ENCODE measurements around the gene MBD3L4. TPM values are rescaled to one million over a fixed set of nuclear protein-coding genes. Genes with fewer than 3 reads are reported as not detected.

The MBD3L4 gene
- total RNA-seq, 1 donor from 2014 or later: not detected

DNA sequence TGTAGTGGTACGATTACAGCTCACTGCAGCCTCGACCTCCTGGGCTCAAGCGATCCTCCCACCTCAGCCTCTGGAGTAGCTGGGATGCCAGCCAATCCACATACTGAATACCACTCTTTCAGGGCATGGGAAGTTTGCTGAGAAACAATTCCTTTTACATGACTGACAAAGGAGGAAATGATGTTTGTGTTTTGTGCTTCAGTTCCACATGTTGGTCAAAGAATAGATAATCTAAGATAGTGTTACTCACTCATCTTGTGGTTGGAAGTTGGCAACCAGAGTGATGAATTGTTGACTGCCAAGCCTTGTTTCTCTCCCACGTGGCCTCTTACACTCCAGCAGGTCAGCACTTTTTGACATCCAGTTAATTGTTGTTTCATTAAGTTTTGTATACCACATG is 26.3 kb downstream of the MBD3L4 start:
- TF ChIP-seq, protein P1, sequence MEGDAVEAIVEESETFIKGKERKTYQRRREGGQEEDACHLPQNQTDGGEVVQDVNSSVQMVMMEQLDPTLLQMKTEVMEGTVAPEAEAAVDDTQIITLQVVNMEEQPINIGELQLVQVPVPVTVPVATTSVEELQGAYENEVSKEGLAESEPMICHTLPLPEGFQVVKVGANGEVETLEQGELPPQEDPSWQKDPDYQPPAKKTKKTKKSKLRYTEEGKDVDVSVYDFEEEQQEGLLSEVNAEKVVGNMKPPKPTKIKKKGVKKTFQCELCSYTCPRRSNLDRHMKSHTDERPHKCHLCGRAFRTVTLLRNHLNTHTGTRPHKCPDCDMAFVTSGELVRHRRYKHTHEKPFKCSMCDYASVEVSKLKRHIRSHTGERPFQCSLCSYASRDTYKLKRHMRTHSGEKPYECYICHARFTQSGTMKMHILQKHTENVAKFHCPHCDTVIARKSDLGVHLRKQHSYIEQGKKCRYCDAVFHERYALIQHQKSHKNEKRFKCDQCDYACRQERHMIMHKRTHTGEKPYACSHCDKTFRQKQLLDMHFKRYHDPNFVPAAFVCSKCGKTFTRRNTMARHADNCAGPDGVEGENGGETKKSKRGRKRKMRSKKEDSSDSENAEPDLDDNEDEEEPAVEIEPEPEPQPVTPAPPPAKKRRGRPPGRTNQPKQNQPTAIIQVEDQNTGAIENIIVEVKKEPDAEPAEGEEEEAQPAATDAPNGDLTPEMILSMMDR (IDR thresholded peaks at IDR 0.05; ENCODE audit: unreplicated experiment): no peak
- H3K4me3 Mint-ChIP-seq (ENCODE audit: unreplicated experiment): no peak overlapping the region
- H3K36me3 Mint-ChIP-seq (ENCODE audit: low read depth, unreplicated experiment): peaks cover 6% of the 10 kb centered on the region
- H3K9me3 Mint-ChIP-seq (ENCODE audit: unreplicated experiment): peaks cover 13% of the 10 kb centered on the region
- DNase-seq (ENCODE audit: low spot score): no peak
- no peaks in the 10 kb centered on the region for H3K27me3 Mint-ChIP-seq (ENCODE audit: unreplicated experiment)
- H3K4me1 Mint-ChIP-seq (ENCODE audit: unreplicated experiment): no peaks in the 10 kb centered on the region
- H3K27ac Mint-ChIP-seq (ENCODE audit: unreplicated experiment): no peak overlapping the region

DNA sequence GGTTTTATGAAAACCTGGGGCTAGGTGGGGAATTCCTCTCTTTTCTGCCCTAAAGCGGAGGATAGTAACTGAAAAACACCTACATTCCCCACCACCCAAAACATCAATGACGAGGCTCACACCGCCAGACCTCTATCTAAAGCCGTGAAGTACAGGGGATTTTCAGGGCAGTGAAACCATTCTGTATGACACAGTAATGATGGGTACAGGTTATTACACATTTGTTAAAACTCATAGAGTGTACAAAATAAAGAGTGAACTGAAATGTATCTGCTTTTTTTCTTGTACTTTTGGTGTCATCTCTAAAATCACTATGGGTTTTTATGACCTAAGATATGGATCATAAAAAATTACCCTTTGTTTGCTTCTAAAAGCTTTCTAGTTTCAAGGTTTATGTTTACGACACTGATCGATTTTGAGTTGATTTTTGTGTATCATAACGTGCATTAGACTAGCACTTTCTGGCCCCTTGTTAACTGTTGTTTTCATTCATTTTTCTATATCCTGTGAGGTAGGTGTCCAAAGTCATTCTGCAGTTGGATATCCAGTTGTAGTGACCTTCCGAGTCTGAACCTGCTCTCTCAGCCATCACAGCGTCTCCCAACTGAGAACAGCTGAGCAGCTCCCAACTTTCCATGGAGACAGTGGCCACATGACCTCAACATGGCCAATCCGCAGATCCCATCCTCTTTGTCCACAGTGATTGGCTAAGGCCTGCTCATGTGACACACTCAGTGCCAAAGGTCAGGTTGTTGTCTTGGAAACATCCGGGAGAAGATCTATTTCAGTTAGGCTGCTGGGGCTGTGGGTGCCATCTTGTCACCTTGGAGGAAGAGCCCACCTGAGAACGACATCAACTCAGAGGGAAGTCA is 29.0 kb downstream of the MBD3L4 start:
- peaks cover 12% of the 10 kb centered on the region for H3K9me3 Mint-ChIP-seq (ENCODE audit: unreplicated experiment)
- no peak overlapping the region for H3K27ac Mint-ChIP-seq (ENCODE audit: unreplicated experiment)
- H3K27me3 Mint-ChIP-seq (ENCODE audit: unreplicated experiment): no peaks in the 10 kb centered on the region
- no peaks in the 10 kb centered on the region for H3K4me1 Mint-ChIP-seq (ENCODE audit: unreplicated experiment)
- TF ChIP-seq, protein P1 (IDR thresholded peaks at IDR 0.05; ENCODE audit: unreplicated experiment): no peak
- peak overlapping the region; percentile 62 for H3K4me3 Mint-ChIP-seq (ENCODE audit: unreplicated experiment)
- DNase-seq (ENCODE audit: low spot score): no peak
- H3K36me3 Mint-ChIP-seq (ENCODE audit: low read depth, unreplicated experiment): peaks cover 6% of the 10 kb centered on the region

DNA sequence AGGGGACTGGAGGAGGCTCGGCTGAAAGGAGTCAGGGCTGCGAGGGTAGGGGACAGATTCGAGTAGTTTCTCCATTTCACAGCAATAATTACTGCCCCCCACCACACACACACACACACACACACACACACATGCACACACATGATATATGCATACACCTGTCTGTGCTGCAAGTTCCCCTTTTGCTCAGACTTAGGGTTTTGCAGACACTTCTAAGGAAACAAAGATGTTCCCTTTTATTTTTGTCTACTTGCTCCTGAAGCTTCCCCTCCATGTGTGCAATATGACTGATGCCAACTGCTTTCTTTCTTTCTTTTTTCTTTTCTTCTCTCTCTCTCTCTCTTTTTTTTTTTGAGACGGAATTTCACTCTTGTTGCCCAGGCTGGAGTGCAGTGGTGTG is 32.1 kb downstream of the MBD3L4 start:
- Mint-ChIP-seq H3K9me3 (ENCODE audit: unreplicated experiment) (peaks cover 17% of the 10 kb centered on the region), H3K27me3 (ENCODE audit: unreplicated experiment) (no peaks in the 10 kb centered on the region), H3K4me1 (ENCODE audit: unreplicated experiment) (no peaks in the 10 kb centered on the region), H3K4me3 (ENCODE audit: unreplicated experiment) (no peak overlapping the region), H3K27ac (ENCODE audit: unreplicated experiment) (no peak overlapping the region), H3K36me3 (ENCODE audit: low read depth, unreplicated experiment) (peaks cover 6% of the 10 kb centered on the region)
- TF ChIP-seq, protein P1 (IDR thresholded peaks at IDR 0.05; ENCODE audit: unreplicated experiment): no peak
- no peak for DNase-seq (ENCODE audit: low spot score)

DNA sequence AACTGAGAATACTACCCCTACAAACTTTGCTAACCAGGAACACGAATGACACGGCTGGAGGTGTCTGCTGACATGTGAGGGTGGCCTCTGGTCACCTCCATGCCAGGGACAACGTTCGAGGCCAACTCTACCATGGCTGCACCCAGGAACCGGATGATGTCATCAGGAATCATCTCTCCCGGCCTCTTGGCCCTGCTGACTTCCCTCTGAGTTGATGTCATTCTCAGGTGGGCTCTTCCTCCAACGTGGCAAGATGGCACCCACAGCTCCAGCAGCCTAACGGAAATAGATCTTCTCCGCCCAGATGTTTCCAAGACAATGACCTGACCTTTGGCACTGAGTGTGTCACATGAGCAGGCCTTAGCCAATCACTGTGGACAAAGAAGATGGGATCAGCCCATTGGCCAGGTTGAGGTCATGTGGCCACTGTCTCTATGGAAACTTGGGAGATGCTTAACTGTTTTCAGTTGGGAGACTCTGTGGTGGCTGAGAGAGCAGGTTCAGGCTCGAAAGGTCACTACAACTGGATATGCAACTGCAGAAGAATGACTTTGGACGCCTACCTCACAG is 33.8 kb downstream of the MBD3L4 start:
- TF ChIP-seq, protein P1 (IDR thresholded peaks at IDR 0.05; ENCODE audit: unreplicated experiment): no peak
- H3K4me3 Mint-ChIP-seq (ENCODE audit: unreplicated experiment): no peak overlapping the region
- no peak for DNase-seq (ENCODE audit: low spot score)
- no peaks in the 10 kb centered on the region for H3K27me3 Mint-ChIP-seq (ENCODE audit: unreplicated experiment)
- H3K36me3 Mint-ChIP-seq (ENCODE audit: low read depth, unreplicated experiment): peaks cover 5% of the 10 kb centered on the region
- no peak overlapping the region for H3K27ac Mint-ChIP-seq (ENCODE audit: unreplicated experiment)
- H3K9me3 Mint-ChIP-seq (ENCODE audit: unreplicated experiment): peaks cover 20% of the 10 kb centered on the region
- H3K4me1 Mint-ChIP-seq (ENCODE audit: unreplicated experiment): no peaks in the 10 kb centered on the region

Measured in endothelial cell (in vitro differentiated cells).